HL-60 (cell line): ENCODE measurements around the gene EIF3K.
A peak's percentile ranks its signal among the peaks of the same experiment; 100 is the strongest.

Experiments
- DNase-seq, 2 experiments: peaks; one replicate each; pipeline ENCODE4 v3.0.0-alpha.2; 2010 to 2020; ENCODE audit warnings: low read depth in 1 of 2, low spot score in 1 of 2
- H3K27ac ChIP-seq: fragments of 250-450 bp; sonication (Bioruptor Pico); replicated peaks from 2 replicates; pipeline ENCODE4 v1.5.1; 2020; ENCODE audit warnings: mild to moderate bottlenecking, moderate library complexity
- H3K27me3 ChIP-seq: fragments of 250-450 bp; sonication (Bioruptor Pico); 2 replicates; pipeline ENCODE4 v1.5.1; 2021; ENCODE audit warnings: mild to moderate bottlenecking, moderate library complexity; ENCODE audit not compliant: insufficient read depth, poor library complexity, severe bottlenecking
- H3K4me3 ChIP-seq: replicated peaks from 2 replicates; pipeline ENCODE4 v1.5.1; 2011; ENCODE audit warnings: mild to moderate bottlenecking, control low read depth, low read length; ENCODE audit not compliant: insufficient read depth
- CTCF ChIP-seq: IDR thresholded peaks from one replicate; pipeline ENCODE4 v1.5.1; 2011; ENCODE audit warnings: low read length, control low read depth, inconsistent platforms; ENCODE audit not compliant: insufficient read depth
- GABPA ChIP-seq: IDR thresholded peaks from 2 replicates; pipeline ENCODE4 v1.6.1; 2012; ENCODE audit warnings: low read depth
- POLR2AphosphoS5 ChIP-seq: IDR thresholded peaks from 2 replicates; pipeline ENCODE4 v1.6.1; 2012; ENCODE audit warnings: low read depth
- REST ChIP-seq: IDR thresholded peaks from 2 replicates; pipeline ENCODE4 v1.6.1; 2012; ENCODE audit warnings: low read depth; ENCODE audit not compliant: insufficient replicate concordance
- SPI1 ChIP-seq: IDR thresholded peaks from 2 replicates; pipeline ENCODE4 v1.6.1; 2012; ENCODE audit warnings: low read depth, mild to moderate bottlenecking, borderline replicate concordance

The EIF3K gene

GRCh38 chr19:38684078-38684861 is 65.3 kb downstream of the EIF3K start:
- Histone ChIP-seq H3K4me3 (no peak overlapping the region), H3K27ac (peak overlapping the region; percentile 71), H3K27me3 (no peaks in the 10 kb centered on the region)
- TF ChIP-seq REST (no peak), CTCF (no peak), POLR2AphosphoS5 (no peak), SPI1 (0 out of 2 replicates have a peak, but pooled peaks have one; percentile 1), GABPA (no peak)
- peak; percentile 86 to 89 for DNase-seq

GRCh38 chr19:38684862-38685665 is 66.1 kb downstream of the EIF3K start:
- no peak overlapping the region for H3K4me3 ChIP-seq
- peak overlapping the region; percentile 71 for H3K27ac ChIP-seq
- no peak for DNase-seq
- H3K27me3 ChIP-seq: no peaks in the 10 kb centered on the region
- TF ChIP-seq CTCF: no peak
- TF ChIP-seq SPI1: no peak
- TF ChIP-seq GABPA: no peak
- no peak for TF ChIP-seq POLR2AphosphoS5
- no peak for TF ChIP-seq REST

GRCh38 chr19:38685666-38686529 is 66.9 kb downstream of the EIF3K start:
- no peak for DNase-seq
- Histone ChIP-seq H3K27me3 (no peaks in the 10 kb centered on the region), H3K27ac (peak overlapping the region; percentile 71; the same call in 1 of the 2 replicates), H3K4me3 (no peak overlapping the region)
- TF ChIP-seq CTCF: no peak
- TF ChIP-seq REST: no peak
- no peak for TF ChIP-seq GABPA
- no peak for TF ChIP-seq SPI1
- no peak for TF ChIP-seq POLR2AphosphoS5
